ENCODE results near the gene EBF3. TPM values are rescaled to one million over a fixed set of nuclear protein-coding genes. Genes with fewer than 3 reads are reported as not detected.

The EBF3 gene
- total and polyA plus RNA-seq, 9 of the 15 experiments (the other 6 are each of a cell fraction or from before 2014, with no cell fraction given): not detected

DNA sequence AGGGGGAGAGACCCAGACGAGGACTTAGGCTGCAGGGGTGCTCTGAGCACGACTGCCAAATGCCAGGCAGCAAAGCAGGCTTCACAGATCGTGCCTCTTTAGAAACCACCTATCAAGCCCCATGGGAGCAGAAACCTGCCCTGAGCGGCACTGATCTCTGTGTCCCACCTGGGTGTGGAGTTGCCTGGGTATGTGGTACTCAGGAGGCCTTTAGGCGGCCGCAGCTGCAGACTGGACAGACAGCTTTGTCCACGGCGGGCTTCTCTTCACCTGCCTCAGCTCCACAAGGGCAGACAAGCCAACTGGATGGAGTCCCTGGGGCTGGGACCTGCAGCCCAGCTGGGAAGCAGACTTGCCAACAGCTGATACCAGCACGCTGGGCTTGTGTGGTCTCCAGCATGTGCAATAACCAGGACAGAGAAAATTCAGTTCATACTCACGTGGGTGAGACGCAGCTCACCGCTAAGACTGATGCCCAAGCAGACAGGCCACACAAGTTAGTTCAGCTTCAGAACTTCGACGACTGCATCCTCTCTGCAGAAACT lies 163.2 kb downstream of the EBF3 start:
- Histone ChIP-seq H3K4me2 (ENCODE audit: insufficient read depth, low read length) (no peak overlapping the region), H3K27me3 (ENCODE audit: control insufficient read depth in 2 of 2, insufficient read depth in 2 of 2, low read length in 2 of 2) (no peaks in the 10 kb centered on the region), H3K9me1 (ENCODE audit: control insufficient read depth, insufficient read depth, low read length) (no peaks in the 10 kb centered on the region), H2AFZ (ENCODE audit: low read depth, low read length) (no peak overlapping the region), H3K79me2 (ENCODE audit: control insufficient read depth, insufficient read depth, low read length) (no peaks in the 10 kb centered on the region), H4K20me1 (replicated peaks; ENCODE audit: control insufficient read depth, insufficient read depth, low read length) (no peaks in the 10 kb centered on the region), H3K9me3 (replicated peaks; ENCODE audit: control insufficient read depth, insufficient read depth, low read depth, low read length) (no peaks in the 10 kb centered on the region), H3K9ac (ENCODE audit: insufficient read depth in 1 of 2, low read depth in 2 of 2, low read length in 2 of 2) (no peak overlapping the region), H3K4me3 (no peak overlapping the region), H3K4me1 (replicated peaks in 1 of 2; ENCODE audit: control insufficient read depth in 2 of 2, insufficient read depth in 2 of 2, low read length in 2 of 2) (no peaks in the 10 kb centered on the region), H3K27ac (ENCODE audit: extremely low read depth, low read depth, low read length) (no peak overlapping the region), H3K36me3 (ENCODE audit: control insufficient read depth, insufficient read depth, low read length) (no peaks in the 10 kb centered on the region)
- no TSS peak for BruUV-seq (replicated peaks)
- under 1% methylated on average over 12 of the region's 14 CpGs for WGBS (ENCODE audit: insufficient coverage, low coverage, missing lambda C conversion rate)
- no peak for ATAC-seq
- intact Hi-C loops (cut with micrococcal nuclease) (no loop called here), in situ Hi-C loops (cut with MboI) (no loop called here)
- FAIRE-seq: no peak
- CTCF ChIA-PET (ENCODE audit: low intra/inter-chr PET ratio): no interaction called here
- DNase-seq (ENCODE audit: extremely low read depth in 1 of 4, low spot score in 3 of 4): no peak
- POLR2A ChIA-PET: interaction anchor here (1.2 kb wide), 1 partner anchor 14 kb away, joined by 3 read pairs; no protein-coding TSS in a partner anchor
- no peak for TF ChIP-seq NBN (IDR thresholded peaks at IDR 0.05; ENCODE audit: low read depth)
- no peak for TF ChIP-seq PURB (CRISPR knock-in tag; IDR thresholded peaks at IDR 0.05; ENCODE audit: low read depth)
- no peak for TF ChIP-seq TAL1 (IDR thresholded peaks at IDR 0.05)
- TF ChIP-seq, protein P1, sequence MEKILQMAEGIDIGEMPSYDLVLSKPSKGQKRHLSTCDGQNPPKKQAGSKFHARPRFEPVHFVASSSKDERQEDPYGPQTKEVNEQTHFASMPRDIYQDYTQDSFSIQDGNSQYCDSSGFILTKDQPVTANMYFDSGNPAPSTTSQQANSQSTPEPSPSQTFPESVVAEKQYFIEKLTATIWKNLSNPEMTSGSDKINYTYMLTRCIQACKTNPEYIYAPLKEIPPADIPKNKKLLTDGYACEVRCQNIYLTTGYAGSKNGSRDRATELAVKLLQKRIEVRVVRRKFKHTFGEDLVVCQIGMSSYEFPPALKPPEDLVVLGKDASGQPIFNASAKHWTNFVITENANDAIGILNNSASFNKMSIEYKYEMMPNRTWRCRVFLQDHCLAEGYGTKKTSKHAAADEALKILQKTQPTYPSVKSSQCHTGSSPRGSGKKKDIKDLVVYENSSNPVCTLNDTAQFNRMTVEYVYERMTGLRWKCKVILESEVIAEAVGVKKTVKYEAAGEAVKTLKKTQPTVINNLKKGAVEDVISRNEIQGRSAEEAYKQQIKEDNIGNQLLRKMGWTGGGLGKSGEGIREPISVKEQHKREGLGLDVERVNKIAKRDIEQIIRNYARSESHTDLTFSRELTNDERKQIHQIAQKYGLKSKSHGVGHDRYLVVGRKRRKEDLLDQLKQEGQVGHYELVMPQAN (IDR thresholded peaks at IDR 0.05; ENCODE audit: borderline replicate concordance): no peak
- no peak for TF ChIP-seq ATF7 (IDR thresholded peaks at IDR 0.05)
- TF ChIP-seq BCL6 (CRISPR knock-in tag; IDR thresholded peaks at IDR 0.05): no peak
- TF ChIP-seq, protein P2, sequence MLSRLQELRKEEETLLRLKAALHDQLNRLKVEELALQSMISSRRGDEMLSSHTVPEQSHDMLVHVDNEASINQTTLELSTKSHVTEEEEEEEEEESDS (CRISPR knock-in tag; IDR thresholded peaks at IDR 0.05): no peak
- TF ChIP-seq ASH1L (IDR thresholded peaks at IDR 0.05; ENCODE audit: borderline replicate concordance, low read depth, partially characterized antibody): no peak
- no peak for TF ChIP-seq RHOXF2B (CRISPR knock-in tag; conservative IDR thresholded peaks at IDR 0.05)
- TF ChIP-seq, protein P3, sequence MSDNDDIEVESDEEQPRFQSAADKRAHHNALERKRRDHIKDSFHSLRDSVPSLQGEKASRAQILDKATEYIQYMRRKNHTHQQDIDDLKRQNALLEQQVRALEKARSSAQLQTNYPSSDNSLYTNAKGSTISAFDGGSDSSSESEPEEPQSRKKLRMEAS (CRISPR knock-in tag; IDR thresholded peaks at IDR 0.05): no peak
- no peak for TF ChIP-seq ZMIZ1 (IDR thresholded peaks at IDR 0.05; ENCODE audit: low read depth in 2 of 2, low read length in 2 of 2)
- TF ChIP-seq SMARCB1 (IDR thresholded peaks at IDR 0.05; ENCODE audit: insufficient read length, low read depth): no peak
- TF ChIP-seq SMARCA4 (IDR thresholded peaks at IDR 0.05): no peak
- TF ChIP-seq MYC (IDR thresholded peaks at IDR 0.05; ENCODE audit: low read depth, low read length): no peak
- TF ChIP-seq MYC (CRISPR knock-in tag; IDR thresholded peaks at IDR 0.05; ENCODE audit: borderline replicate concordance, low read depth): no peak
- TF ChIP-seq, protein P4, sequence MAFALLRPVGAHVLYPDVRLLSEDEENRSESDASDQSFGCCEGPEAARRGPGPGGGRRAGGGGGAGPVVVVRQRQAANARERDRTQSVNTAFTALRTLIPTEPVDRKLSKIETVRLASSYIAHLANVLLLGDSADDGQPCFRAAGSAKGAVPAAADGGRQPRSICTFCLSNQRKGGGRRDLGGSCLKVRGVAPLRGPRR (CRISPR knock-in tag; IDR thresholded peaks at IDR 0.05): no peak
- TF ChIP-seq MAZ (CRISPR knock-in tag; conservative IDR thresholded peaks at IDR 0.05 in 1 of 2, IDR thresholded peaks at IDR 0.05 in 1 of 2): no peak
